HL-60 (cell line): ENCODE measurements around the gene CFAP251.

ENCODE experiments used
- DNase-seq, 2 experiments: peaks; one replicate each; pipeline ENCODE4 v3.0.0-alpha.2; 2010 to 2020; ENCODE audit warnings: low read depth in 1 of 2, low spot score in 1 of 2
- H3K27ac ChIP-seq: fragments of 250-450 bp; sonication (Bioruptor Pico); replicated peaks from 2 replicates; pipeline ENCODE4 v1.5.1; 2020; ENCODE audit warnings: mild to moderate bottlenecking, moderate library complexity
- H3K27me3 ChIP-seq: fragments of 250-450 bp; sonication (Bioruptor Pico); 2 replicates; pipeline ENCODE4 v1.5.1; 2021; ENCODE audit warnings: mild to moderate bottlenecking, moderate library complexity; ENCODE audit not compliant: insufficient read depth, poor library complexity, severe bottlenecking
- H3K4me3 ChIP-seq: replicated peaks from 2 replicates; pipeline ENCODE4 v1.5.1; 2011; ENCODE audit warnings: mild to moderate bottlenecking, control low read depth, low read length; ENCODE audit not compliant: insufficient read depth
- CTCF ChIP-seq: IDR thresholded peaks from one replicate; pipeline ENCODE4 v1.5.1; 2011; ENCODE audit warnings: low read length, control low read depth, inconsistent platforms; ENCODE audit not compliant: insufficient read depth
- GABPA ChIP-seq: IDR thresholded peaks from 2 replicates; pipeline ENCODE4 v1.6.1; 2012; ENCODE audit warnings: low read depth
- POLR2AphosphoS5 ChIP-seq: IDR thresholded peaks from 2 replicates; pipeline ENCODE4 v1.6.1; 2012; ENCODE audit warnings: low read depth
- REST ChIP-seq: IDR thresholded peaks from 2 replicates; pipeline ENCODE4 v1.6.1; 2012; ENCODE audit warnings: low read depth; ENCODE audit not compliant: insufficient replicate concordance
- SPI1 ChIP-seq: IDR thresholded peaks from 2 replicates; pipeline ENCODE4 v1.6.1; 2012; ENCODE audit warnings: low read depth, mild to moderate bottlenecking, borderline replicate concordance

Gene CFAP251

GRCh38 chr12:122028905-122029560 lies 110.6 kb downstream of the CFAP251 start:
- DNase-seq, result no peak
- Histone ChIP-seq H3K27ac (no peak overlapping the region), H3K27me3 (no peaks in the 10 kb centered on the region)

GRCh38 chr12:122029620-122030423 lies 111.4 kb downstream of the CFAP251 start:
- Histone ChIP-seq H3K4me3 (no peak overlapping the region), H3K27ac (no peak overlapping the region), H3K27me3 (no peaks in the 10 kb centered on the region)
- TF ChIP-seq SPI1, result no peak
- TF ChIP-seq CTCF, result no peak
- no peak for TF ChIP-seq REST
- TF ChIP-seq POLR2AphosphoS5, result no peak
- no peak for TF ChIP-seq GABPA
- DNase-seq, result no peak

More at GRCh38 chr12:122028905-122029560, 110.6 kb downstream of the CFAP251 start:
- no peak overlapping the region for H3K4me3 ChIP-seq
- TF ChIP-seq REST (no peak), POLR2AphosphoS5 (no peak), SPI1 (no peak), GABPA (no peak), CTCF (no peak)

GRCh38 chr12:122030424-122031035 lies 112.1 kb downstream of the CFAP251 start:
- Histone ChIP-seq H3K27ac (no peak overlapping the region), H3K4me3 (no peak overlapping the region), H3K27me3 (no peaks in the 10 kb centered on the region)
- no peak for DNase-seq
- TF ChIP-seq POLR2AphosphoS5 (no peak), GABPA (no peak), SPI1 (no peak), CTCF (no peak), REST (no peak)
